ENCODE results near the gene WNT9B. TPM values are rescaled to one million over a fixed set of nuclear protein-coding genes. Genes with fewer than 3 reads are reported as not detected.
A peak's percentile ranks its signal among the peaks of the same experiment; 100 is the strongest.
"Not testable (repeated sequence)": the region's sequence is repeated elsewhere in the genome, so short reads cannot be mapped to it uniquely, and the experiment has no call there.

The WNT9B gene
- total RNA-seq, 1 experiment from 2014 or later = 0.83 TPM

DNA sequence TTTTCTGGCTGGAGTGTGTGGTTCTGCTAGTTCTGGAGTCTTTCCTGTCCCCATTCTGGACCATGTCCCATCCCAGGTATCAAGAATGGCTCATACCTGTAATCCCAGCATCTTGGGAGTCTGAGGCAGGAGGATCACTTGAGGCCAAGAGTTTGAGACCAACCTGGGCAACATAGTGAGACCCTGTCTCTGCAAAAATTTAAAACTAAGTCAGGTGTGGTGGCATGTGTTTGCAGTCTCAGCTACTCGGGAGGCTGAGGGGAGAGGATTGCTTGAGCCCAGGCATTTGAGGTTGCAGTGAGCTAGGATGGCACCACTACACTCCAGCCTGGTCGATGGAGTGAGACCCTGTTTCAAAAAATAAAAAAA lies 17.6 kb upstream of the WNT9B start:
- DNase-seq = no peak
- no peaks in the 10 kb centered on the region for H3K36me3 ChIP-seq (replicated peaks; ENCODE audit: control insufficient read depth, insufficient read depth, low read length)
- H3K27me3 ChIP-seq (ENCODE audit: control insufficient read depth, insufficient read depth, low read length) = peaks cover 2% of the 10 kb centered on the region; the same call in 1 of the 2 replicates
- no peak overlapping the region for H3K4me3 ChIP-seq (ENCODE audit: insufficient read depth, low read depth, low read length)

GRCh38 chr17:46834846-46835245 lies 16.5 kb upstream of the WNT9B start:
- DNase-seq = no peak
- Histone ChIP-seq H3K27me3 (ENCODE audit: control insufficient read depth, insufficient read depth, low read length) (peaks cover 2% of the 10 kb centered on the region; the same call in 1 of the 2 replicates), H3K4me3 (ENCODE audit: insufficient read depth, low read depth, low read length) (no peak overlapping the region), H3K36me3 (replicated peaks; ENCODE audit: control insufficient read depth, insufficient read depth, low read length) (no peaks in the 10 kb centered on the region)

DNA sequence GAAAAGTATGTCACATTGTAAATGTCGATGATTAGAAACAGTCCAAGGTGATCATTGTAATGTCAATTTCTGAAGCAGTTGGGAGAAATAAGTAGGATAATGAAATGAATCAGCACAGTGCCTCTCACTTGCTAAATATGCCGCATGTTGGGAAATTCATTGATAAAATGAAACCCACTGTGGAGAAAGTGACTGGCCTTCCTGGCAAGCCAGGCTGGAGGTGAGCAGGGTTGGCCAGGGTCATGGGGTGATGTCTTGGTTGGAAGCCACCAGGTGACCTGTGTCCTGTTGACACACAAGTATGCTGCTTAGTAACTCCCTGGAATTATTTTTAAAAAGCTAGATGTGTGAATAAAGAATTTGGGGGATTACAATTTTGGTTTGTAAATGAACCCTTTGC lies 14.9 kb upstream of the WNT9B start:
- H3K27me3 ChIP-seq (ENCODE audit: control insufficient read depth, insufficient read depth, low read length) = peaks cover 9% of the 10 kb centered on the region
- H3K4me3 ChIP-seq (ENCODE audit: insufficient read depth, low read depth, low read length) = no peak overlapping the region
- H3K36me3 ChIP-seq (replicated peaks; ENCODE audit: control insufficient read depth, insufficient read depth, low read length) = no peaks in the 10 kb centered on the region
- no peak for DNase-seq

- Histone ChIP-seq H3K36me3 (replicated peaks; ENCODE audit: control insufficient read depth, insufficient read depth, low read length) (no peaks in the 10 kb centered on the region), H3K4me3 (ENCODE audit: insufficient read depth, low read depth, low read length) (no peak overlapping the region), H3K27me3 (ENCODE audit: control insufficient read depth, insufficient read depth, low read length) (peaks cover 11% of the 10 kb centered on the region)
- no peak for DNase-seq
Measured at GRCh38 chr17:46837521-46837920, 13.9 kb upstream of the WNT9B start.

GRCh38 chr17:46839211-46839610 lies 12.2 kb upstream of the WNT9B start:
- Histone ChIP-seq H3K36me3 (replicated peaks; ENCODE audit: control insufficient read depth, insufficient read depth, low read length) (no peaks in the 10 kb centered on the region), H3K27me3 (ENCODE audit: control insufficient read depth, insufficient read depth, low read length) (peaks cover 9% of the 10 kb centered on the region)

DNA sequence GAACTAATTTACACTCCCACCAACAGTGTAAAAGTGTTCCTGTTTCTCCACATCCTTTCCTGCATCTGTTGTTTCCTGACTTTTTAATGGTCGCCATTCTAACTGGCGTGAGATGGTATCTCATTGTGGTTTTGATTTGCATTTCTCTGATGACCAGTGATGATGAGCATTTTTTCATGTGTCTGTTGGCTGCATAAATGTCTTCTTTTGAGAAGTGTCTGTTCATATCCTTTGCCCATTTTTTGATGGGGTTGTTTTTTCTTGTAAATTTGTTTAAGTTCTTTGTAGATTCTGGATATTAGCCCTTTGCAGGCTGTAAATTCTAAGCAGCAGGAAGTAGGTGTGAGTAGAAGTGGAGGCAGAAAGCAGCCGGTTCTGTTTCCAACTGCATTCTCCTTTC lies 10.8 kb upstream of the WNT9B start:
- not testable (repeated sequence) for H3K27me3 ChIP-seq (ENCODE audit: control insufficient read depth, insufficient read depth, low read length); H3K36me3 ChIP-seq (replicated peaks; ENCODE audit: control insufficient read depth, insufficient read depth, low read length); H3K4me3 ChIP-seq (ENCODE audit: insufficient read depth, low read depth, low read length); DNase-seq

More at GRCh38 chr17:46839211-46839610, 12.2 kb upstream of the WNT9B start:
- DNase-seq = no peak
- no peak overlapping the region for H3K4me3 ChIP-seq (ENCODE audit: insufficient read depth, low read depth, low read length)

GRCh38 chr17:46841561-46842379 lies 9.6 kb upstream of the WNT9B start:
- Histone ChIP-seq H3K36me3 (replicated peaks; ENCODE audit: control insufficient read depth, insufficient read depth, low read length) (no peaks in the 10 kb centered on the region), H3K4me3 (ENCODE audit: insufficient read depth, low read depth, low read length) (peak overlapping the region; percentile 32), H3K27me3 (ENCODE audit: control insufficient read depth, insufficient read depth, low read length) (peaks cover 9% of the 10 kb centered on the region)
- peak; percentile 96 for DNase-seq

DNA sequence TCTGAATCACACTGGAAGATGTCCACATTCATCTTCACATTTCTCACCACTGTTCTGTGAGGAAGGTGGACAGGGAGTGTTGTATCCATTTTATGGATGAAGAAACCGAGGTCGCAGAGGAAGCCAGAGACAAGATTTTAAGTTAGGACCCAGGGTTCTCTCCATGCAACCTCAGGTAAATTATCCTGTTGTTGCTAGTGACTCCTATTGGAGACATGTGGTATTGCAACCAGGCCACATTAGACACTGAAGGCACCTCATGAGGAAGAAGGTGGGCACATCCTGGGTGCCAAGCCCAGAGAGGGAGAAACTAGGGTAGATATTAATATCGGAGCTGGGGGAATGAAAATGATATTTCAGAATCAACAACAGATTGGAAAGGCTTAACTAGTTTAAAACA lies 8.5 kb upstream of the WNT9B start:
- no peak for DNase-seq
- Histone ChIP-seq H3K4me3 (ENCODE audit: insufficient read depth, low read depth, low read length) (no peak overlapping the region), H3K27me3 (ENCODE audit: control insufficient read depth, insufficient read depth, low read length) (peaks cover 9% of the 10 kb centered on the region), H3K36me3 (replicated peaks; ENCODE audit: control insufficient read depth, insufficient read depth, low read length) (no peaks in the 10 kb centered on the region)

DNA sequence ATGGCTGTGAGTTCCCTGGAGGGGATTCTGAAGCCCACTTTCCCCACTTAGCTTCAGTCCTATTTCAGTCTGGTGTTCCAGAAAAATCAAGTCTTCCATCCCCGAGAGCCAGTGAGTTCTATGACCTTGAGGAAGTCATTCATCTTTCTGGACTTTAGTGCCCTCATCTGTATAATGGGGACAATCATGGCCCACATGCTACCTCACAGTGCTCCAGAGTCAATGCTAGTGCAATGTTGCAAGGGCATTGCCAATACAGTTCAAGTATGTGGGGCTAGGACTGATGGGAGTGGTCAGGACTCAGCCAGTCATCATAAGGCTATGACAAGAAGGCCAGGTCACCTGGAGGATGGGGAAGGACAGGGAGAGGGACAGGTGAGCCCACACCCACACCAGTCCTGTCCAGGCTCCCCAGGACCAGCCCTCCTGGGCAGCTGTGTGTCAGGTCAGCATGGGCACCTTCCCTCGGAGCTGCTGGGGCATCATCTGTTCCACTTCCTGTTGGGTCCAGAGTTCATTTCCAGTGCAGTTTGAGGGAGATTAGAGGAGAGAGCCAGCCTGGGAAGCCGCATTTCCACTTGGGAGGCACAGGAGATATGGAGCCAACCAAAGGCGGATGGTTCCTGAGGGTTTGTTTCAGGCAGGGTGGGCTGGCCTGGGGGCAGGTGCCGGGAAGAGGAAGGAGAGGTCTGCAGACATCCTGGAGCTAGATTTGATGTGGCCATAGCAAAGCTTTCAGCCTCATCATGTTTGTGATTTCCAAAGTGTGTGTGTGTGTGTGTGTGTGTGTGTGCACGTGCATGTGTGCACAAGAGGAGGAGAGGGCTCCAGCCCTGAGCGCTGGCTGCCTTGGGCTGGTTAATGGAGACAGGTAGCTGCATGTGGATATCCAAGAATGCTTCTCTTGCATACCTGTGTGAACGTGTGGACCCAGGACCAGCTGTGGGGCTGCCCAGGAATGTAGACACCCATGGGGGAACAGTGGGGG lies 3.9 kb upstream of the WNT9B start:
- Histone ChIP-seq H3K27me3 (ENCODE audit: control insufficient read depth, insufficient read depth, low read length) (peaks cover 31% of the 10 kb centered on the region), H3K36me3 (replicated peaks; ENCODE audit: control insufficient read depth, insufficient read depth, low read length) (no peaks in the 10 kb centered on the region), H3K4me3 (ENCODE audit: insufficient read depth, low read depth, low read length) (no peak overlapping the region)
- DNase-seq = no peak

GRCh38 chr17:46848534-46848933 lies 2.8 kb upstream of the WNT9B start:
- H3K4me3 ChIP-seq (ENCODE audit: insufficient read depth, low read depth, low read length) = no peak overlapping the region
- H3K36me3 ChIP-seq (replicated peaks; ENCODE audit: control insufficient read depth, insufficient read depth, low read length) = no peaks in the 10 kb centered on the region
- peaks cover 39% of the 10 kb centered on the region for H3K27me3 ChIP-seq (ENCODE audit: control insufficient read depth, insufficient read depth, low read length)
- DNase-seq = no peak

DNA sequence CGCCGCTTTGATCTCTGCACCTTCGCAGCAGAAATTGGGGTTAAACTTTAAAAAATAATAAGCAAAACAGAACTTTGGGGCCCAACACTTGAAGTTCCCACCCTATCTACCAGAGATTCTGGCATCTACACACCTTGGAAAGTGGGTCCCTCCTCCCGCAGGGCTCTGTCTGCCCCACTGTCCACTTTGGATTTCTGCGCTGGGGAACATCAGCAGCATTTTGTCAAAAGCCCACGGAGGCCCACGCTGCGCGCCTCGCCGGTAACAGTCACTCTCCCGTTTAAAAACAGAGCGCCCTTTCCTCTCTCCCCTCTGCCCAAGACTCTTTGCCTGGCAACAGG lies 725 bp upstream of the WNT9B start:
- DNase-seq = no peak
- Histone ChIP-seq H3K27me3 (ENCODE audit: control insufficient read depth, insufficient read depth, low read length) (peaks cover 42% of the 10 kb centered on the region), H3K36me3 (replicated peaks; ENCODE audit: control insufficient read depth, insufficient read depth, low read length) (no peaks in the 10 kb centered on the region), H3K4me3 (ENCODE audit: insufficient read depth, low read depth, low read length) (peak overlapping the region; percentile 57)

DNA sequence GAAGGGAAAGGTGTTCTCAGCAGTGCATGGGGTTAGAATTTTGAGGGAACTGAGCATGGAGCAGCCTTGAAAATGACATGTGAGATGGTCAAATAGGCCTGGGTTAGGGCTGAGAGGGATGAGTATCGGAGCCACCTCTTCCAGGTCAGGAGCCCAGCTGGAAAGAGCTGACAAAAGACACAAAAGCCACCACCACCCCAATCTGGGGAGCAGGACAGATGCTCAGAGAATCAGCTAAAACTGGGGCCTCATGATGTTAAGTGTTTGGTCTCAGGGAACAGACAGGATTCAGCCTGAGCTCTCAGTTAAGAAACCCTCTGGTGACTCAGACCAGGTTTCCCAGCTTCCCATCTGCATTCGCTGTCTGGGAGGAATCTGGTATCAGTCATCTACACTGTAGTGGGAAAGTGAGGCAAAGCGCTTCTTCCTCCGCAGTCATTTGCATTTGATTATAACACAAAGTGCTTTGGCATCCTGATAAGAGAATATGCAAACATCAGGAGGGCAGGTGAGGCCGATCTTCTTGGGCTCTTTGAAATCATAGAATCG lies 2.6 kb downstream of the WNT9B start:
- peaks cover 39% of the 10 kb centered on the region for H3K27me3 ChIP-seq (ENCODE audit: control insufficient read depth, insufficient read depth, low read length)
- DNase-seq = no peak
- no peaks in the 10 kb centered on the region for H3K36me3 ChIP-seq (replicated peaks; ENCODE audit: control insufficient read depth, insufficient read depth, low read length)
- no peak overlapping the region for H3K4me3 ChIP-seq (ENCODE audit: insufficient read depth, low read depth, low read length)

- no peaks in the 10 kb centered on the region for H3K36me3 ChIP-seq (replicated peaks; ENCODE audit: control insufficient read depth, insufficient read depth, low read length)
- H3K27me3 ChIP-seq (ENCODE audit: control insufficient read depth, insufficient read depth, low read length) = peaks cover 35% of the 10 kb centered on the region
- H3K4me3 ChIP-seq (ENCODE audit: insufficient read depth, low read depth, low read length) = no peak overlapping the region
- no peak for DNase-seq
Measured at GRCh38 chr17:46854515-46854914, 3.1 kb downstream of the WNT9B start.

GRCh38 chr17:46854948-46855347 lies 3.6 kb downstream of the WNT9B start:
- Histone ChIP-seq H3K36me3 (replicated peaks; ENCODE audit: control insufficient read depth, insufficient read depth, low read length) (no peaks in the 10 kb centered on the region), H3K4me3 (ENCODE audit: insufficient read depth, low read depth, low read length) (no peak overlapping the region), H3K27me3 (ENCODE audit: control insufficient read depth, insufficient read depth, low read length) (peaks cover 32% of the 10 kb centered on the region)
- no peak for DNase-seq

- Histone ChIP-seq H3K4me3 (ENCODE audit: insufficient read depth, low read depth, low read length) (no peak overlapping the region), H3K36me3 (replicated peaks; ENCODE audit: control insufficient read depth, insufficient read depth, low read length) (no peaks in the 10 kb centered on the region), H3K27me3 (ENCODE audit: control insufficient read depth, insufficient read depth, low read length) (peaks cover 10% of the 10 kb centered on the region)
- DNase-seq = no peak
Measured at GRCh38 chr17:46857600-46857999, 6.2 kb downstream of the WNT9B start.
